Kidney (tissue), 14 donors: ENCODE data around the gene CNOT4. TPM values are rescaled to one million over a fixed set of nuclear protein-coding genes. Genes with fewer than 3 reads are reported as not detected.

Experiments used
- DNase-seq, 5 donors: peaks; one replicate each; pipeline ENCODE4 v3.0.0-alpha.2; 2013 to 2020
- FAIRE-seq: peaks from 2 replicates; lab custom pipeline; 2012; peaks lifted over from hg19 to GRCh38; lab: Jason Lieb, UNC
- H3K27ac ChIP-seq, 2 donors: one replicate each; pipeline ENCODE4 v1.7.0; 2013; ENCODE audit warnings: low read depth in 2 of 2, low read length in 2 of 2, inconsistent platforms in 1 of 2
- H3K27me3 ChIP-seq: one replicate; pipeline ENCODE4 v1.7.1; 2013; ENCODE audit warnings: low read length, inconsistent platforms; ENCODE audit not compliant: control insufficient read depth, insufficient read depth
- H3K36me3 ChIP-seq, 3 donors: one replicate each; pipeline versions ENCODE4 v1.7.0 to v1.7.1; 2013; ENCODE audit warnings: low read length in 3 of 3, control low read depth in 1 of 3, inconsistent platforms in 1 of 3; ENCODE audit not compliant: insufficient read depth in 3 of 3, control insufficient read depth in 2 of 3
- H3K4me1 ChIP-seq, 3 donors: one replicate each; pipeline versions ENCODE4 v1.7.0 to v1.7.1; 2013; ENCODE audit warnings: low read length in 3 of 3, inconsistent platforms in 1 of 3, low read depth in 1 of 3; ENCODE audit not compliant: control insufficient read depth in 2 of 3, insufficient read depth in 2 of 3
- H3K4me3 ChIP-seq, 3 donors: one replicate each; pipeline versions ENCODE4 v1.7.0 to v1.8.1; 2013; ENCODE audit warnings: low read length in 3 of 3, control low read depth in 1 of 3, inconsistent platforms in 1 of 3
- H3K9ac ChIP-seq, 3 donors: one replicate each; pipeline versions ENCODE4 v1.7.0 to v1.7.1; 2013; ENCODE audit warnings: low read length in 3 of 3, control low read depth in 1 of 3, inconsistent platforms in 1 of 3
- H3K9me3 ChIP-seq, 3 donors: one replicate each; pipeline versions ENCODE4 v1.7.0 to v1.7.1; 2013; ENCODE audit warnings: low read length in 3 of 3, control low read depth in 1 of 3, inconsistent platforms in 1 of 3; ENCODE audit not compliant: control insufficient read depth in 2 of 3, insufficient read depth in 1 of 3
- intact Hi-C: fragments of 100-400 bp; cut with DNase I; formaldehyde crosslinking; loops from one replicate; pipeline ENCODE4 v1.11.1; 2022
- polyA plus RNA-seq: library from polyadenylated mRNA; stranded (reverse); fragments of 350-450 nt; fragmentation: Illumina TruSeq; extraction: RNeasy Lipid Tissue Mini Kit (QIAGEN cat#74804); gene quantifications from one replicate; pipeline ENCODE4 v1.2.3, GENCODE V29; 2014; ENCODE audit warnings: low read depth, low replicate concordance; ENCODE audit not compliant: insufficient read depth
- total RNA-seq: library from RNA; stranded (reverse); fragmentation: NEBNext Ultra II Directional; extraction: Animal tissue kit (Norgen Biotek cat#: 25700); gene quantifications from one replicate; pipeline ENCODE4 v1.2.1, GENCODE V29; 2021
- TF ChIP-seq, protein P1 (sequence below): IDR thresholded peaks from 3 replicates; pipeline ENCODE4 v1.5.1; 2012; ENCODE audit warnings: mild to moderate bottlenecking, moderate library complexity, borderline replicate concordance; ENCODE audit not compliant: insufficient read depth; ENCODE audit errors: extremely low read depth
- donor health status: control.
- donor health status: control.
- donor health status: control.
- donor health status: control.
- donor health status: control.
- donor health status: DM: yes; HTN: yes; CAD: no.
- donor health status: Normal renal cell carcinoma (clear cell type).

CNOT4 gene
- total and polyA plus RNA-seq, 2 donors from 2014 or later, result 8.4 to 26.2 TPM

DNA sequence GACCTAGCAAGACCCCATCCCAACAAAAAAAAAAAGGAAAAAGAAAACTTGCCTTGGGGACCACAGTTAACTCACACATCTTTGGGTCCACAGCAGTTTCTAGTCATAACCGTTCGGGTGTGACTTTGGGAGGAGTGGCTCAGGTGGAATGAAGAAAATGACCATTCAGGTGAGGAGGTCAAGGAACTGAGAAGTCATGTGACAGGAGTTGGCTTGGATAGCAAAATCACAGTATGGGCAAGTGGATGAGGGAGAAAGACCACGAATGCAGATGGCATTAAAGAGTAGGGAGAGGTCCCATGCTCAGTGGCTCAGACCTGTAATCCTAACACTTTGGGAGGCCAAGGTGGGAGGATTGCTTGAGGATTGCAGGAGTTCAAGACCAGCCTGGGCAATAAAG is 17.1 kb upstream of the CNOT4 start:
- H3K36me3 ChIP-seq, result no peaks in the 10 kb centered on the region
- DNase-seq (no peak), FAIRE-seq (no peak)
- no peak overlapping the region for H3K27ac ChIP-seq
- no peaks in the 10 kb centered on the region for H3K4me1 ChIP-seq
- no peaks in the 10 kb centered on the region for H3K9me3 ChIP-seq
- H3K4me3 ChIP-seq, result no peak overlapping the region
- no peak overlapping the region for H3K9ac ChIP-seq
- intact Hi-C loops, result no loop called here
- TF ChIP-seq, protein P1, sequence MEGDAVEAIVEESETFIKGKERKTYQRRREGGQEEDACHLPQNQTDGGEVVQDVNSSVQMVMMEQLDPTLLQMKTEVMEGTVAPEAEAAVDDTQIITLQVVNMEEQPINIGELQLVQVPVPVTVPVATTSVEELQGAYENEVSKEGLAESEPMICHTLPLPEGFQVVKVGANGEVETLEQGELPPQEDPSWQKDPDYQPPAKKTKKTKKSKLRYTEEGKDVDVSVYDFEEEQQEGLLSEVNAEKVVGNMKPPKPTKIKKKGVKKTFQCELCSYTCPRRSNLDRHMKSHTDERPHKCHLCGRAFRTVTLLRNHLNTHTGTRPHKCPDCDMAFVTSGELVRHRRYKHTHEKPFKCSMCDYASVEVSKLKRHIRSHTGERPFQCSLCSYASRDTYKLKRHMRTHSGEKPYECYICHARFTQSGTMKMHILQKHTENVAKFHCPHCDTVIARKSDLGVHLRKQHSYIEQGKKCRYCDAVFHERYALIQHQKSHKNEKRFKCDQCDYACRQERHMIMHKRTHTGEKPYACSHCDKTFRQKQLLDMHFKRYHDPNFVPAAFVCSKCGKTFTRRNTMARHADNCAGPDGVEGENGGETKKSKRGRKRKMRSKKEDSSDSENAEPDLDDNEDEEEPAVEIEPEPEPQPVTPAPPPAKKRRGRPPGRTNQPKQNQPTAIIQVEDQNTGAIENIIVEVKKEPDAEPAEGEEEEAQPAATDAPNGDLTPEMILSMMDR, result no peak
- no peaks in the 10 kb centered on the region for H3K27me3 ChIP-seq

DNA sequence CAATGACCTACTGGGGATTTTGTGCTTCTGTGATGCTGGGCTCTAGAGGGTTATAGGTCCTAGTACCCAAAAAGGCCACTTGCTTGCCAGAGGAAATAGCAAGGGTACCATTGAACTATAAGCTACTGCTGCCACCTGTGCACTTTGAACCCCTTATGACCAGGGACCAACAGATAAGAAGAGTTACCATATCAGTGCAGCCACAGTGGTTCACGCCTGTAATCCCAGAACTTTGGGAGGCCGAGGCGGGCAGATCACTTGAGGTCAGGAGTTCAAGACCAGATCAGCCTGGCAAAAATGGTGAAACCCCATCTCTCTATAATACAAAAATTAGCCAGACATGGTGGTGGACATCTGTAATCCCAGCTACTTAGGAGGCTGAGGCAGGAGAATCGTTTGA is 15.5 kb upstream of the CNOT4 start:
- Histone ChIP-seq H3K27ac (no peak overlapping the region), H3K27me3 (no peaks in the 10 kb centered on the region), H3K36me3 (no peaks in the 10 kb centered on the region), H3K4me1 (no peaks in the 10 kb centered on the region), H3K9ac (no peak overlapping the region), H3K9me3 (no peaks in the 10 kb centered on the region), H3K4me3 (no peak overlapping the region)
- no peak for FAIRE-seq
- no peak for DNase-seq
- TF ChIP-seq, protein P1, result no peak
- intact Hi-C loops, result no loop called here

DNA sequence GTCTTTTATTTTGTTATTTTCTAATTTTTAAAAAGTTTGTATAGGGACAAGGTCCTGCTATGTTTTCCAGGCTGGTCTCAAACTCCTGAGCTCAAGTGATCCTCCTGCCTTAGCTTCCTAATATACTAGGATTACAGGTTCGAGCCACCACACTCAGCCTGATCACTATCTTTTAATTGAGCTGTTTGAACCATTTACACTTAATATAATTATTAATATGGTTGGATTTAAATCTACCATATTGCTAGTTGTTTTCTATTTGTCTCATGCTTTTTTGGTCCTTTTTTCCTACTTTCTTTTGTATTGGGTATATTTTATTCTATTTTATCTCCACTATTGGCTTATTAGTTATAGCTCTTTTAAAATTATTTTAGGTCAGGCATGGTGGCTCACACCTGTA is 13.2 kb upstream of the CNOT4 start:
- TF ChIP-seq, protein P1, result no peak

DNA sequence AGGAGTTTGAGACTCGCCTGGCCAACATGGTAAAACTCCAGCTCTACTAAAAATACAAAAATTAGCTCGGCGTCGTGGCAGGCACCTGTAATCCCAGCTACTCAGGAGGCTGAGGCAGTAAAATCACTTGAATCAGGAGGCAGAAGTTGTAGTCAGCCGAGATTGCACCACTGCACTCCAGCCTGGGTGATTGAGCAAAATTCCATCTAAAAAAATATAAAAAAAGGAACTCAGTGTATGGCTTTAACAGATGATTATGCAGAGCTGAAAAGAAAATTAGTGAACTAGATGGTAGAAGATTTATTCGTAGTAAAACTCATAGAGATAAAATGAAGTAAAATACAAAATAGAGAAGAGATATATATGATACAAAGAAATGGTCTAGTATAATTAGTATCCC is 12.6 kb upstream of the CNOT4 start:
- intact Hi-C loops, result no loop called here
- Histone ChIP-seq H3K4me3 (no peak overlapping the region), H3K9me3 (no peaks in the 10 kb centered on the region), H3K4me1 (peaks cover 0 to 7% (median 0%) of the 10 kb centered on the region in 3 donors), H3K27ac (no peak overlapping the region), H3K27me3 (no peaks in the 10 kb centered on the region), H3K36me3 (no peaks in the 10 kb centered on the region), H3K9ac (no peak overlapping the region)
- FAIRE-seq (no peak), DNase-seq (no peak)
- TF ChIP-seq, protein P1, result no peak

More for the DNA sequence above, 13.2 kb upstream of the CNOT4 start:
- Histone ChIP-seq H3K9me3 (no peaks in the 10 kb centered on the region), H3K27me3 (no peaks in the 10 kb centered on the region), H3K9ac (no peak overlapping the region), H3K4me3 (no peak overlapping the region), H3K36me3 (no peaks in the 10 kb centered on the region), H3K4me1 (peaks cover 0 to 7% (median 0%) of the 10 kb centered on the region in 3 donors), H3K27ac (no peak overlapping the region)
- intact Hi-C loops, result no loop called here
- DNase-seq (no peak), FAIRE-seq (no peak)
